HG02943 (cell line): ENCODE results near the gene ASPHD2.

Experiments used
- ATAC-seq: cut with Tn5 transposase; IDR thresholded peaks from one replicate; pipeline ENCODE4 v1.9.1; 2021; ENCODE audit warnings: mild to moderate bottlenecking, low read depth, moderate library complexity; ENCODE audit not compliant: unreplicated experiment

Gene ASPHD2

GRCh38 chr22:26444777-26445176 is 15.7 kb downstream of the ASPHD2 start:
- no peak for ATAC-seq

GRCh38 chr22:26445577-26446275 is 16.7 kb downstream of the ASPHD2 start:
- no peak for ATAC-seq

GRCh38 chr22:26446808-26447515 is 17.9 kb downstream of the ASPHD2 start:
- no peak for ATAC-seq

GRCh38 chr22:26447584-26448329 is 18.7 kb downstream of the ASPHD2 start:
- no peak for ATAC-seq

DNA sequence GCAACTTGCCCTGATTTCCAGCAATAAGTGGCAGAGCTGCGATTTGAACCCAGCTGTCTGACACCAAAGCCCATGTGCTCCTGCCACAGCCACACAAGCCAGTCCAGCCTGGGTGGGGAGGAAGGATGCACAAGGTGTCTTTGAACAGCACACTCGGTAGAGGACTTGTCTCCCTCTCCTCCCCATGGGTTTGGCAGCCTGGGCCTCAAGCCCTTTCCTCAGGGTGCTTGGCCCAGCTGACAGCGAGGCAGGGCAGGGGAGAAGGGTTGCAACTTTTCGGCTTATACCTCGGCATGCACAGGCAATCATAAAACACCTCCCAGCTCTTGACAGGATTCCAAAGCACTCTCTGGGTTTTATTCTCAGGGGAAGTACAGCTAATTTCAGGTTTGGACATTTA is 19.3 kb downstream of the ASPHD2 start:
- no peak for ATAC-seq

DNA sequence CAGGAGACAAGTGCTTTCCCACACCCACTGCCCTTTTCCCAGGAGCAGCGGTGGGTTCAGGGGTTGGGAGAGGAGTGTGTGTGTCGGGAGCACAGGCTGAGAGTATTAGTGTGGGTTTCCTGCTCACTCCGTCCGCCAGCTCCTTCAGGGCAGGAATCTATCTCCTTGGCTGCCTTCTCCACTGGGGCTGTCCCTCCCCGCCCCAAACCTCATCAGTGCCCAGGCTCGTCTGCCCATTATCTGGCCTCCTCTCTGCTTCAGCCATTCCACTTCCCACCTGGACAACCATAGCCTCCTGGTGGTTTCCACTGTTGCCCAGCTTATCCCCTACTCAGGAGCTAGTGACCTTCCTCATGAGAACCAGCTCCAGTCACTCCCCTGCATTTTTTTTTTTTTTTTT is 19.9 kb downstream of the ASPHD2 start:
- ATAC-seq: no peak

GRCh38 chr22:26450453-26451185 is 21.6 kb downstream of the ASPHD2 start:
- ATAC-seq: no peak

GRCh38 chr22:26452236-26453016 is 23.4 kb downstream of the ASPHD2 start:
- no peak for ATAC-seq

DNA sequence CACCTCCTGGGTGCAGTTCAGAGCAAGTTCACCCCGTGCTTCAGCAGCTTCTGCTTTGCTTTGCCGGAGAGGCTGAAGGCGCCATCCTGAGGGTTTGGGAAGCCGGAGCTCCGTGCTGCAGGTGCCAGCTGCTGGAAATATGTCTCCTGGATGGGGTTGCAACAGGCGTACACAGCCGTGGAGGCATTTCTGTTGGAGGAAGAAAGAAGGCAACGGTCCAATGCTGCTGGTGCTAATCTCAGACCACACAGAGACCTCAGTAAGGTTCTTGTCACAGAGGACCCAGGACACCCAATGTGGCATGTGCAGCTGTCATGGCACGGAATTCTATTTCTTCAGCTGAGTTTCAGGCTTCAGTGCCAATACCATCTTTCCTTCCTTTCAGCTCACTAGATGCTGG is 24.2 kb downstream of the ASPHD2 start:
- no peak for ATAC-seq

GRCh38 chr22:26453812-26454500 is 24.9 kb downstream of the ASPHD2 start:
- ATAC-seq: no peak

DNA sequence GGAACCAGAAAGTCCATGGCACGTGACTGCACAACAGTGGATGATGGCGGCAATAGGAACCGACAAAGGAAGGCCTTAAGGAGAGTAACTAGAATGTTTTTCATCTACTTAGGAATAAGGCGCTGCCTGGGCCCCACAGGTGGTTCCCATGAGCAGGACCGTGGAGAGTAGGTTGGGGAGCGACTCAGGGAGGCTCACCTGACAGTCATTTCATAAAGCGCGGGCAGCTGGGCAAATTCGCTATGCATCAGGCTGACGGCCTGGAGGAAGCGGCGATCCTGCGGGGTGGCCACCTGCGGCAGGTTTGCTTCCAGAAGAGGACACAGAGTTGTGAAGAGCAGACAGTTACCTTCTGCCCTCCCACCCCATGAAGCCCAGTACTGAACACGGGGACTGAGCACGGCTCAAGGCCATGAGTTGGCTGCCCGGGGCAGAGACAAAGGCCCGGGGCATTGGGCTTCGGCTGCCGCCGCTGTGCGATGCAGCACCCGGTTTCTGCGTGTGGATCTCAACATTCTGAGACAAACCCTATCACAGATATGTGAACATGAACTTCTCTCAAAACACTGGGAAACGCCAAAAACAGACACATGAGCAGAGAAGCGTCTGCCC is 28.7 kb downstream of the ASPHD2 start:
- no peak for ATAC-seq

DNA sequence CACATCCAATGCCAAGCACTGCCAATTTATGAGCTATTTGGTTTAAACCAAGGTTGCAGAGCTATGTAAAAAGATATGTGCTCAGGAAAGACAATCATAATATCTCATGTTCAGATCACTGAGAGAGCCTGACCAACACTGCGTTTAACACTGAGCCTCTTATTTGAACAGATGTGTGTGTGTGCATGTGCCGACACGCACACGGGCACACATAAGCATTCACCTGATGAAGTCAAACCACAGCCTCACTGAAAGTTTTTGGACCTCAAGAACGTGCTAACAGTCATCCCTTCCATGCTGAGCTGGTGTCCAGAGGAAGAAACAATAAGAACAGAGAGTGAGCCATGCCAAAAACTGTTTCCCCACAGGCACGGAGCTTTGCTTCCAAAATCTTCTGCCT is 31.1 kb downstream of the ASPHD2 start:
- ATAC-seq: no peak

DNA sequence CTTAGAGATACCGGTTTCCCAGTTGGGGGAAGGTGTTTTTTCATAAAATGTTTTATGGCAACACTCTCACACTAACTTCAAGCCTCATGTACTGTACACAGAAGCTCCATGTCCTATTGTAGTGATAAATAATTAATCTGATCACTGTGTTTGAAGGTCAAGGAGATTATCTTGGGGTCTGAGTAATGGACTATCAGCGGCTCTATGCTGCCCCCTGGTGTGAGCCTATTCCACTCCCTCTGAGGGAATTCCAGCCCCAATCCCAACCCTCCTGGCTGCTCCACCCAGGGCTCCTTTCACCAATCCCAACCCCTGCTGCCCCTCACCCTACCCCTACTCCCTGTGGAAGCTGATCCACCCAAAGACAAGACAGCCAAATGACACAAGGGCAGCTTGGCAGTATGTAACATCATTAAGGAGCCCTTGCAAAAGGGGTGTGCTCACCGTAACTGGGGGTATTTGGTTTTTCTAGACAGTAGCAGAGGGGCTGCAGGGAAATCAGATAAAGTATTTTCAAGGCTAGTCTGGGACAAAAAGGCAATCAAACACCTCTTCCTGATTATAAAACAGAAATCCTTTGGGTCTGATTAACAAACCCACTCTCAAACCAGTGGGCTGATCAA is 32.2 kb downstream of the ASPHD2 start:
- ATAC-seq: no peak

DNA sequence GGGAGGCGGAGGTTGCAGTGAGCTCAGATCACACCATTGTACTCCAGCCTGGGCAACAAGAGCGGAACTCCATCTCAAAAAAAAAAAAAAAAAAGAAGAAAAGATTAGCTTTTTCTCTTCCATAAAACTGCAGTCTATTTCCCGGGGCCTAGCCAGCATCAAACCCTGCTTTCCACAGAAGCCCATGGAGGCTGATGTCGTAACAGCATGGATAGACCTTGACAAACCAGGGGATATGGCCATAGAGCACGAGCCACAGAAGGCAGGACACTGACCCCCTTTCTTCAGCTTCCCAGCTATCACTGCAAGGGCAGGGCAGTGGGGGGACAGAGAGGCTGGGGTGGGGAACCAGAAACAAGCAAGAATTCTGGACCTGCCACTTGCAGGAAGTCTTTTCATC is 33.0 kb downstream of the ASPHD2 start:
- ATAC-seq: no peak

- ATAC-seq: no peak
Observed at GRCh38 chr22:26462641-26463040, 33.6 kb downstream of the ASPHD2 start.

DNA sequence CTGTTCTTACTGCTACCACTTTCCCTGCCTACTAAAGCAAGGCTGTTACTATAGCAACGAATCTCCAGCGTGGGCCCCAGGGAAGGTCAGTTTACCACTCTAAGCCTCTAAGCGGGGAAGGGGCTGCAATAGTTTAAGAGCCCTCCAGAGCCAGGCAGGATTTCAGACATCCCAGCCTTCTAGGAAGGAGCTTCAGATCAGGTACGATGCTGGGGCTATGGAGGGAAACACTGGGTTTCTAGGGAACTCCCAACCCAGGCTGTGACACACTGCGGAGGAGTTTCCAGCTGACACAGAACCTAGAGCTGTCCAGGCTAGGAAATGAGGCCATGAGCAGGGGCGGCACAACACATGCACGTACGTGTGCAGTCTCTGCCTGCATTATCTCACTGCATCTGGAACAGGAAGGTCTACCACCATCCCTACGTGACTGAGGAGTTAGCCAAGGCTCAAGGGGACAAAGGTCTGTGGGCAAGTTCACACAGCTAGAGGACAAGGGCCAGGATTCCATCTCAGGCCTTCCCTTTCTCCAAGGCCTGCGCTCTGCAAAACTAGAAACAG is 34.1 kb downstream of the ASPHD2 start:
- no peak for ATAC-seq

- ATAC-seq: no peak
Observed at GRCh38 chr22:26463688-26464087, 34.6 kb downstream of the ASPHD2 start.

DNA sequence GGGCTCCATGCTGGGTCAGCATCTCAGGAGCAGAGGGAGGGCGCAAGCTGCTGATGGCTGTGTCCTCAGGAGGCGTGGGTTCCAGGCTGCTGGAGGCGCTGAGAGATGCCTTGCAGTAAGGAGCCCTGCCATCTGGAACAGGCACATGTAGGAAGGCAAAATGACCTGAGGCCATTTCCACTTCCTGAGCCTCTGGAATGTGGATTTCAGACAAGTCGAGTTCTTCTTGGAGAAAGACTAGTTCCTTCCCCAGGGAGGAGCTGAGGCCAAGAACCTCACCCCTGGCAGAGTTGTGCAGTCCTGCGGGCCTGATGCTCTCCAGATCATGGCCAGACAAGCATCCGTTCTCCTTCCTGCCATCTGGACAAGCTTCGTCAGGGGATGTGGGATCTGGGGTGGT is 35.3 kb downstream of the ASPHD2 start:
- no peak for ATAC-seq
